NT2/D1 (cell line): ENCODE results near the gene DNAAF5.

Experiments
- SUZ12 ChIP-seq: IDR thresholded peaks from 2 replicates; pipeline ENCODE4 v1.6.1; 2011; ENCODE audit not compliant: insufficient read length, insufficient read depth; ENCODE audit errors: extremely low read depth
- YY1 ChIP-seq: IDR thresholded peaks from 2 replicates; pipeline ENCODE4 v1.6.1; 2011; ENCODE audit not compliant: insufficient read length, insufficient read depth
- ZNF274 ChIP-seq: IDR thresholded peaks from 2 replicates; pipeline ENCODE4 v1.6.1; 2011; ENCODE audit warnings: mild to moderate bottlenecking, low read depth, low read length

DNA sequence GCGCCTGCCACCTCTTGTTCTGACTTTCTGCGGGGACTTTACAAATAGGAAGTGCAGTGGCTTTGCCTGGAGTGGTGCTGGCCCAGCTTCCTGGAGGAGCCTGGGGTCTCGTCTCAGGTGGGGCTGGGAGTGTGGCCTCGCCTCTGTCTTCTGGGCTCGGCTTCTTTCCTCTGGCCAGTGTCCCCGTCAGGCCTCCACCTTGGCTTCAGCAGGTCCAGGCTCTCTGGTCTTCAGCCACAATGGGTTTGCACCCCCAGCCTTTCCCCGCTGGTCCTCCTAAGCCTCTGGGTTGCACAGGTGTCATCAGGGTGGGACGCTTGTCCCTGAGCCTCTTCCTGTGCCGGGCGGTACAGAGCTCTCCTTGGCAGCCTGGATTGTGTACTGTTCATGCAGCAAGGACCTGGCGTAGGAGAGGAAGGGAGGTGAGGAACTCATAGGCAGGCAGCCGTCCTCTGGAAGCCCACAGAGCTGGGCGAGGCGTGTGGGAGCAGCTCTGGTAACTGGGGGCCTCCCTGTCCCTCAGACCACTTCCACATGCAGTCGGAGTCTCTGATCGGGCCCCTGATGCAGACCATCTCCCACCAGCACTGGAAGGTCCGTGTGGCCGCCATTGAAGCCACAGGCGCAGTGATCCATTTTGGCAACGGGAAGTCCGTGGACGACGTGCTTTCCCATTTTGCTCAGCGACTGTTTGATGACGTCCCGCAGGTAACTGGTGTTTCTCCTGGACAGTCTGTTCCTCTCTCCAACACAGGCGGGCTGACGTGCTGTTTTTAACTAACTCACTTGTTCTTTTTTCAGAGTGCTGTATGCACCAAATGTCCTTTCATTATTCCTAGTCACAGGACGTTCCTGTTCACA is 2.9 kb downstream of the DNAAF5 start:
- no peak for TF ChIP-seq SUZ12
- TF ChIP-seq ZNF274, result no peak
- no peak for TF ChIP-seq YY1
